Measurements from ENCODE around the gene HOXD12. TPM values are rescaled to one million over a fixed set of nuclear protein-coding genes. Genes with fewer than 3 reads are reported as not detected.

Gene HOXD12
- total RNA-seq, 1 experiment from 2014 or later: 0.27 TPM

- Histone ChIP-seq H3K9me3 (ENCODE audit: control insufficient read depth in 1 of 2, insufficient read depth in 1 of 2, low read depth in 1 of 2, low read length in 2 of 2) (no peaks in the 10 kb centered on the region), H3K4me1 (ENCODE audit: control insufficient read depth in 1 of 2, insufficient read depth in 2 of 2, low read length in 2 of 2) (peaks cover 0 to 18% of the 10 kb centered on the region in 2 experiments; a peak in 1 of 4 replicates), H3K9me2 (ENCODE audit: insufficient read depth) (no peaks in the 10 kb centered on the region), H3K27ac (ENCODE audit: low read depth, low read length) (no peak overlapping the region), H3K9ac (ENCODE audit: low read length) (no peak overlapping the region), H2AFZ (ENCODE audit: low read depth, low read length, poor library complexity, severe bottlenecking) (no peak overlapping the region), H3K79me2 (ENCODE audit: insufficient read depth, low read length) (no peaks in the 10 kb centered on the region), H4K20me1 (ENCODE audit: insufficient read depth) (no peaks in the 10 kb centered on the region), H3K27me3 (ENCODE audit: insufficient read depth, low read length) (no peaks in the 10 kb centered on the region), H3K4me3 (replicated peaks in 1 of 2; ENCODE audit: low read depth in 1 of 2, low read length in 2 of 2) (no peak overlapping the region), H3K36me3 (ENCODE audit: control insufficient read depth in 1 of 2, insufficient read depth in 2 of 2, low read length in 2 of 2) (no peaks in the 10 kb centered on the region), H3K4me2 (ENCODE audit: low read length) (no peak overlapping the region)
- RAD21 ChIA-PET (ENCODE audit: low non-redundant PET in 1 of 2, low total read pairs in 2 of 2, uncharacterized antibody in 2 of 2, unreplicated experiment in 2 of 2): no interaction called here
- intact Hi-C loops (cut with micrococcal nuclease): no loop called here
- no peak for ATAC-seq
- no peak for DNase-seq (ENCODE audit: low read depth, low spot score)
- CTCF ChIA-PET: interaction anchor here (0.7 to 2.2 kb wide), 6 partner anchors 11 to 782 kb away, joined by 3 to 11 read pairs (median 7); no protein-coding TSS in a partner anchor
- POLR2A ChIA-PET: no interaction called here
- no TSS peak for BruUV-seq (replicated peaks)
- TF ChIP-seq FOSL1 (IDR thresholded peaks at IDR 0.05; ENCODE audit: low read depth) (no peak), CTCF (IDR thresholded peaks at IDR 0.05 in 2 of 3, conservative IDR thresholded peaks at IDR 0.05 in 1 of 3; ENCODE audit: borderline replicate concordance in 1 of 3, insufficient read depth in 1 of 3, low read depth in 2 of 3, low read length in 2 of 3) (no peak), POLR2AphosphoS5 (IDR thresholded peaks at IDR 0.05; ENCODE audit: low read depth, low read length) (no peak), SRF (IDR thresholded peaks at IDR 0.05; ENCODE audit: low read depth) (no peak), EZH2phosphoT487 (IDR thresholded peaks at IDR 0.05; ENCODE audit: borderline replicate concordance) (no peak), ZBTB33 (IDR thresholded peaks at IDR 0.05; ENCODE audit: extremely low read depth, insufficient replicate concordance, low read length) (no peak)
Measured at GRCh38 chr2:176109946-176110345, 10.4 kb downstream of the HOXD12 start.

All from HCT116 (cell line).